Smooth muscle cell (in vitro differentiated cells): Measurements from ENCODE around the gene SRBD1. TPM values are rescaled to one million over a fixed set of nuclear protein-coding genes. Genes with fewer than 3 reads are reported as not detected.

Source experiments
- DNase-seq: peaks from one replicate; lab custom pipeline; 2025; ENCODE audit not compliant: unreplicated experiment; lab: John Stamatoyannopoulos, UW
- H2AFZ ChIP-seq: fragments of 200-600 bp; sonication (generic); 2 replicates; pipeline ENCODE4 v1.6.0; 2016; ENCODE audit warnings: antibody characterized with exemption, low read depth, mild to moderate bottlenecking
- H3F3A ChIP-seq: fragments of 200-600 bp; sonication (generic); 2 replicates; pipeline ENCODE4 v1.6.0; 2017; ENCODE audit warnings: antibody characterized with exemption, low read depth
- H3K27ac ChIP-seq: fragments of 200-600 bp; sonication (generic); 2 replicates; pipeline ENCODE4 v1.5.1; 2016; ENCODE audit warnings: low read depth, mild to moderate bottlenecking
- H3K27me3 ChIP-seq: fragments of 200-600 bp; sonication (generic); 2 replicates; pipeline ENCODE4 v1.6.1; 2016; ENCODE audit warnings: low read depth, mild to moderate bottlenecking
- H3K36me3 ChIP-seq: fragments of 200-600 bp; sonication (generic); 2 replicates; pipeline ENCODE4 v1.5.1; 2016; ENCODE audit warnings: low read depth
- H3K4me1 ChIP-seq: fragments of 200-600 bp; sonication (generic); 2 replicates; pipeline ENCODE4 v1.5.1; 2016; ENCODE audit warnings: low read depth
- H3K4me2 ChIP-seq: fragments of 200-600 bp; sonication (generic); 2 replicates; pipeline ENCODE4 v1.6.0; 2016; ENCODE audit warnings: mild to moderate bottlenecking
- H3K4me3 ChIP-seq: fragments of 200-600 bp; sonication (generic); 2 replicates; pipeline ENCODE4 v1.5.1; 2016; ENCODE audit warnings: mild to moderate bottlenecking
- H3K79me2 ChIP-seq: fragments of 200-600 bp; sonication (generic); 2 replicates; pipeline ENCODE4 v1.6.0; 2016; ENCODE audit warnings: low read depth, mild to moderate bottlenecking
- H3K9ac ChIP-seq: fragments of 200-600 bp; sonication (generic); 2 replicates; pipeline ENCODE4 v1.6.0; 2016; ENCODE audit warnings: low read depth
- H3K9me3 ChIP-seq: fragments of 200-600 bp; sonication (generic); replicated peaks from 2 replicates; pipeline ENCODE4 v1.5.1; 2016; ENCODE audit warnings: low read depth
- H4K20me1 ChIP-seq: fragments of 200-600 bp; sonication (generic); 2 replicates; pipeline ENCODE4 v1.6.0; 2016; ENCODE audit warnings: low read depth
- CTCF ChIP-seq: fragments of 200-600 bp; sonication (generic); IDR thresholded peaks from 2 replicates; pipeline ENCODE4 v1.5.1; 2017; ENCODE audit warnings: borderline replicate concordance, mild to moderate bottlenecking, antibody characterized with exemption; ENCODE audit not compliant: insufficient read depth, poor library complexity, severe bottlenecking
- WGBS: methylation state at CpG from one replicate; pipeline ENCODE4 v1.1.7; 2016; ENCODE audit warnings: low lambda C conversion rate; 5-methylcytosine and 5-hydroxymethylcytosine counted together
- polyA plus RNA-seq: library from polyadenylated mRNA; unstranded; fragments of >200 nt; fragmentation: Nextera tagmentation; extraction: Ambion mirVana; gene quantifications from 2 replicates; pipeline ENCODE4 v1.2.1, GENCODE V29; 2016
- total RNA-seq: library from RNA; depleted of rRNA; stranded (reverse); fragments of >200 nt; gene quantifications from 2 replicates; pipeline ENCODE4 v1.2.3, GENCODE V29; 2014

Gene SRBD1
- total and polyA plus RNA-seq, 2 experiments from 2014 or later = 11.1 to 22.5 TPM

DNA sequence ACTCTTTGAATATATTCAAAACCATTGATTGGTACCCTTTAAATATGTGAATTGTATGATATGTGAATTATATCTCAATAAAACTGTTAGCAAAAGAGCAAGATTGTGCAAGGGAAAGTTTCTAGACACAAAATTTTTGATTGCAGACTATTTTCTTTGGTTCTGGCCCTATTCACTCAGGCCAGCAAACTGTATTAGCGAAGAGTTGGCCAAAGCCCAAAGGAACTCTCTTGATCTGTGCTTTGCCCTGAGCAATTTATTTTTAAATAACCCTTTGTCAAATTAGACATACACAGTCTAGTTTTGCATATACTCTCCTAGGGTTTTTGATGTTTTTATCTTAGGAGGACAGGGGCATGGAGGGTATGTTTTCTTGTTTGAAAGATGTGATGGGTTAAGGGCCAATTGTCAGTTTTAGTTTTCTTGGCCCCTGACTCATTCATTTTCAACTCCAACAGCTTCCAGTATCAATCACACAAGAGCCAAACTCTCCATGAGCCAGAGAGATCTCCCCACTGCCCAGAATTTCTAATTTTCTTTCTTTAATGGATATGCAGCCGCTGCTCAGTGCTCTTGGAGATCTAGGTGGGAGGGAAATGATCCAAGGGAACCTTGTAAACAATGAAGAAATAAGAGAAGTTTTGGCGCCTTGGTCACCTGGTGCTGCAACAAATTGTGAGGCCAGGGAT lies 231.5 kb downstream of the SRBD1 start:
- H3K4me2 ChIP-seq = no peak overlapping the region
- no peak for TF ChIP-seq CTCF
- no peak overlapping the region for H2AFZ ChIP-seq
- no peaks in the 10 kb centered on the region for H4K20me1 ChIP-seq
- H3K4me1 ChIP-seq = no peaks in the 10 kb centered on the region
- no peaks in the 10 kb centered on the region for H3K36me3 ChIP-seq
- no peaks in the 10 kb centered on the region for H3F3A ChIP-seq
- 98% methylated on average over 3 of the region's 3 CpGs for WGBS
- no peak for DNase-seq
- H3K79me2 ChIP-seq = no peaks in the 10 kb centered on the region
- H3K9ac ChIP-seq = no peak overlapping the region
- no peak overlapping the region for H3K27ac ChIP-seq
- no peaks in the 10 kb centered on the region for H3K27me3 ChIP-seq
- H3K9me3 ChIP-seq = no peaks in the 10 kb centered on the region
- no peak overlapping the region for H3K4me3 ChIP-seq

- no peak overlapping the region for H3K4me3 ChIP-seq
- no peaks in the 10 kb centered on the region for H4K20me1 ChIP-seq
These were observed 237.5 kb downstream of the SRBD1 start for GRCh38 chr2:45373534-45373933.

GRCh38 chr2:45370369-45370768 lies 240.7 kb downstream of the SRBD1 start:
- H3K4me1 ChIP-seq = no peaks in the 10 kb centered on the region
- no peak overlapping the region for H3K9ac ChIP-seq
- H3K4me2 ChIP-seq = no peak overlapping the region
- no peak for TF ChIP-seq CTCF
- H3K36me3 ChIP-seq = no peaks in the 10 kb centered on the region
- no peak overlapping the region for H3K27ac ChIP-seq
- H3K79me2 ChIP-seq = no peaks in the 10 kb centered on the region
- no peak overlapping the region for H3K4me3 ChIP-seq
- 93% methylated on average over 2 of the region's 2 CpGs for WGBS
- H3K27me3 ChIP-seq = no peaks in the 10 kb centered on the region
- H2AFZ ChIP-seq = no peak overlapping the region
- no peak for DNase-seq
- no peaks in the 10 kb centered on the region for H3K9me3 ChIP-seq
- no peaks in the 10 kb centered on the region for H3F3A ChIP-seq
- H4K20me1 ChIP-seq = no peaks in the 10 kb centered on the region

More at GRCh38 chr2:45373534-45373933, 237.5 kb downstream of the SRBD1 start:
- no peak overlapping the region for H3K9ac ChIP-seq
- no peaks in the 10 kb centered on the region for H3K79me2 ChIP-seq
- H3K9me3 ChIP-seq = no peaks in the 10 kb centered on the region
- H3K4me2 ChIP-seq = no peak overlapping the region
- WGBS = 96% methylated on average over 2 of the region's 2 CpGs
- TF ChIP-seq CTCF = no peak
- H3K27ac ChIP-seq = no peak overlapping the region
- no peak overlapping the region for H2AFZ ChIP-seq
- no peak for DNase-seq
- no peaks in the 10 kb centered on the region for H3F3A ChIP-seq
- no peaks in the 10 kb centered on the region for H3K36me3 ChIP-seq
- no peaks in the 10 kb centered on the region for H3K27me3 ChIP-seq
- no peaks in the 10 kb centered on the region for H3K4me1 ChIP-seq

DNA sequence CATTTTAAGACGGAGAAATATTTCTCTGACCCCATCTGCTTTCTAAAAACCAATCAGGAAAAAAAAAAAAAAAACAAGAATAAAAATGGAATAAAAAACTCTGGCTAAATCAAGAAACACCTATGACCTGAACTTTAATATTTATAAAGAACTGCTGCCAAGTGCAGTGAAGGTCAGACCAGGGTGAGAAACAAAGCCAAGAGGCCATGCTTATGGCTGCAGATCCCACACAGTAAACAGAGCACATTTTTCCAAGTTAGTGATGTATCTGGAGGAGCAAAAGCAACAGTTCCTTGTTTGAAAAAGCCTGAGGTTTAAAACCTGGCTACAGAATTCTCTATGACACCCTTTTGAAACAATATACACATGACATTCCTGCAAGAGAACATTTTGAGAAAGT lies 242.3 kb downstream of the SRBD1 start:
- WGBS = 97% methylated on average over 1 of the region's 1 CpG
- Histone ChIP-seq H3K36me3 (no peaks in the 10 kb centered on the region), H4K20me1 (no peaks in the 10 kb centered on the region)

More for the DNA sequence above, 242.3 kb downstream of the SRBD1 start:
- no peak for DNase-seq
- Histone ChIP-seq H3F3A (no peaks in the 10 kb centered on the region), H3K27me3 (no peaks in the 10 kb centered on the region), H3K4me3 (no peak overlapping the region), H3K4me1 (no peaks in the 10 kb centered on the region), H3K9ac (no peak overlapping the region), H3K27ac (no peak overlapping the region), H3K4me2 (no peak overlapping the region), H2AFZ (no peak overlapping the region), H3K9me3 (no peaks in the 10 kb centered on the region), H3K79me2 (no peaks in the 10 kb centered on the region)
- TF ChIP-seq CTCF = no peak
